SK-N-MC (cell line): Measurements from ENCODE around the gene SCAPER.

ENCODE experiments used
- DNase-seq: peaks from one replicate; pipeline ENCODE4 v3.0.0-alpha.2; 2011; ENCODE audit warnings: low read depth, low spot score
- H3K27ac ChIP-seq: fragments of 200-600 bp; sonication (generic); 2 replicates; pipeline ENCODE4 v1.5.1; 2016; ENCODE audit warnings: mixed run types
- H3K36me3 ChIP-seq: fragments of 200-600 bp; sonication (generic); 2 replicates; pipeline ENCODE4 v1.6.1; 2017; ENCODE audit warnings: antibody characterized with exemption, low read length, mixed read lengths; ENCODE audit not compliant: insufficient read depth
- H3K4me3 ChIP-seq: fragments of 200-600 bp; sonication (generic); 2 replicates; pipeline ENCODE4 v1.5.1; 2016
- H3K9ac ChIP-seq: fragments of 200-600 bp; sonication (generic); 2 replicates; pipeline ENCODE4 v1.8.0; 2017; ENCODE audit warnings: mixed run types, mixed read lengths; ENCODE audit not compliant: insufficient read length
- H3K9me3 ChIP-seq: fragments of 200-600 bp; sonication (generic); 2 replicates; pipeline ENCODE4 v1.6.1; 2017; ENCODE audit warnings: low read depth, mild to moderate bottlenecking, antibody characterized with exemption, low read length, moderate library complexity, mixed read lengths
- EZH2 ChIP-seq: fragments of 200-600 bp; sonication (generic); IDR thresholded peaks from one replicate; pipeline ENCODE4 v1.6.1; 2017; ENCODE audit warnings: antibody characterized with exemption
- FOXP2 ChIP-seq: optimal IDR thresholded peaks from 2 replicates; pipeline ENCODE3; 2011; ENCODE audit warnings: mild to moderate bottlenecking, moderate library complexity; ENCODE audit not compliant: insufficient read depth; ENCODE audit errors: extremely low read length, control extremely low read depth
- POLR2AphosphoS5 ChIP-seq: IDR thresholded peaks from 2 replicates; pipeline ENCODE4 v1.6.1; 2012; ENCODE audit warnings: mild to moderate bottlenecking, low read depth, low read length, borderline replicate concordance

The SCAPER gene

DNA sequence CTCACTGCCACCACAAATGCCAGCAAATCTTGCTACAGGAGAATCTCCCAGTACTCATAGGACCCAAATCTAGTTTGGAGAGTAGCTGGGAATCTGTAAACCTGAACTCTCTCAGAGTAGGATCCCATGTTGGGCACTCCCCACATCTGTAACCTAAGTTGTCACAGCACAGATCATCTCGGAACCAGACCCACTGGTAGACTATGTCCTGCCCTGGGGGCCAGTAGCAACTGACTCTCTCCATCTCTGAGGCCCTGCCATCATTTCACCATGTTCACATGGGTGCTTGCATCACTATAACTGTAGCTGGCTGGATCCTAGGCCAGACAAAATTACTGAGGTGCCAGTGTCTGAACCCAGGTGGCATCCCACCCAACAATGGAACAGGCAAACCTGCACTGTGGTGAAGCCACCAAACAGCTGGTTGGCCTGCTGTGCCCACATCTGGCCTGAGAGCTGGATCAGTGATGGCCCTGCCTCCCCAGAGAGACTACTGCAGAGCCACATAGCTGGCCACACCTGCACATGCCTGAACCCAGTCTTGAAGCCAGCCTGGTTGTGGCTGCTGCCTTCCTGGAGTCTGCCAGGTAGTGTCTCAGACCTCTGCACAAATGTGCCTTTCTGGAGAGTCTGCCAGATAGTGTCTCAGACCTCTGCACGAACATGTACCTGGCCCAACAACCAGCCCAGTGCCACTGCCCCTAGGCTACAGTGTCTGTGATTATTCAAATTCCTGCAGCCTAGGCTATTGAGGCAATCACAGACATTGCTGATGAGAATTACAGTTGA is 486.6 kb downstream of the SCAPER start:
- DNase-seq = no peak
- H3K36me3 ChIP-seq = no peaks in the 10 kb centered on the region
- no peak for TF ChIP-seq EZH2
- TF ChIP-seq FOXP2 = no peak
- no peak for TF ChIP-seq POLR2AphosphoS5
- no peaks in the 10 kb centered on the region for H3K9me3 ChIP-seq
- no peak overlapping the region for H3K27ac ChIP-seq
- H3K4me3 ChIP-seq = no peak overlapping the region
- no peak overlapping the region for H3K9ac ChIP-seq

DNA sequence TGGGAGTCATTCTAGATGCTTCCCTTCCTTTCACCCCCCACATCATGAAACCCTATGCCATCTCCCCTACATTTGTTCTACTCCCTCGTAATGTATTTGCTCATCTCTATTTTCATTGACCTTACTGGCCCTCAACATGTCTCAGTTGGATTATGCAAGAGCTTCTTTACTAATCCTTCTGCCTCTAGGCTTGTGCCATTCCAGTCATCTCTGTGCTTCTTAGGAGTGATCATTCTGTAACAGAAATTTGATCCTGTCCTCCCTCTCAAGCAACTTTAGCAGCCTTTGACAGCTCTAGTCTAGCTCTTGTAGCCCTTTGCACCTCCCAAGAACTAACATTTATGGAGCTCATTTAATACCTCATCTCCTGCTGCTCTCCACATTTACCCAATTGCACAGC is 503.9 kb downstream of the SCAPER start:
- no peak for TF ChIP-seq POLR2AphosphoS5
- Histone ChIP-seq H3K36me3 (no peaks in the 10 kb centered on the region), H3K9ac (no peak overlapping the region), H3K9me3 (no peaks in the 10 kb centered on the region), H3K4me3 (no peak overlapping the region), H3K27ac (no peak overlapping the region)
- no peak for DNase-seq

GRCh38 chr15:76398317-76399104 is 506.6 kb downstream of the SCAPER start:
- TF ChIP-seq POLR2AphosphoS5 (no peak), EZH2 (no peak), FOXP2 (no peak)
- no peak for DNase-seq
- no peak overlapping the region for H3K27ac ChIP-seq
- no peaks in the 10 kb centered on the region for H3K9me3 ChIP-seq
- no peak overlapping the region for H3K4me3 ChIP-seq
- H3K36me3 ChIP-seq = no peaks in the 10 kb centered on the region
- no peak overlapping the region for H3K9ac ChIP-seq

DNA sequence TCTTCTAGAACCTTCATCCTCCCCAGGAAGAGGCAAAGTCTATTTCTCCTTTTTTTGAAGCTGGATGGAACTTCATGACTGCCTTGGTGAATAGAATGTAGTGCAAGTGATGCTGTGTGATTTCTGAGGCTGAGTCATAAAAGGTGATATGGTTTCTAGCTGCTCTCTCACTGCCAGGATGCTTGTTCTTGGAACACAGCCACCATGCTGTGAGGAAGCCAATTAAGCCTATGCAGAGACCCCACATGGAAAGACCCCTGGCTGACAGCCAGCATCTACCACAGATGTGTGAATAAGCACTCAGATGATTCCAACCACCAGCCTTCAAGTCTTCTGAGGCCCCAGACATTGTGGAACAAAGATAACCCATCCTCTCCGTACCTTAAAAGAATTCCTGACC is 511.5 kb downstream of the SCAPER start:
- Histone ChIP-seq H3K9ac (no peak overlapping the region), H3K9me3 (no peaks in the 10 kb centered on the region), H3K36me3 (no peaks in the 10 kb centered on the region), H3K4me3 (no peak overlapping the region), H3K27ac (no peak overlapping the region)
- TF ChIP-seq EZH2 = no peak
- no peak for TF ChIP-seq POLR2AphosphoS5
- no peak for TF ChIP-seq FOXP2
- DNase-seq = no peak

DNA sequence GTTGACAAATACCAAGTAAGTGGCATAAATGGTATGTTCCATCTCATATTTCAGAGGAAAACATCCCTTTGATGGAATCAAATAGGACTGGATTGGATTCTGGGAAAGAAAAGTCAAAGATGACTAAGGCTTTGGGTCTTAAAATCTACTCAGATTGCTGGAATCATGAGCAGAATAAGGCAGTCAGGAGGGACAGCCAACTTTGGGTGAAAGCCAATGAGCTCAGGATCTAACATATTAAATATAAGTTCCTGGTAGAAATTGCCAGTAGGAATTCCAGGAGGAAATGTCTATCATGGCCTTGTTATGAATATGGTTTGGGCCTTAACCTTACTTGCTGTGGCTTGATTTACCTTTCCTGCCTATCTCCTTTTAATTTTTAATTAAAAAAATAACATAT is 513.3 kb downstream of the SCAPER start:
- H3K36me3 ChIP-seq = no peaks in the 10 kb centered on the region
- TF ChIP-seq FOXP2 (no peak), EZH2 (no peak), POLR2AphosphoS5 (no peak)
- no peak overlapping the region for H3K4me3 ChIP-seq
- H3K27ac ChIP-seq = no peak overlapping the region
- H3K9me3 ChIP-seq = no peaks in the 10 kb centered on the region
- DNase-seq = no peak
- no peak overlapping the region for H3K9ac ChIP-seq

GRCh38 chr15:76391309-76391708 is 513.8 kb downstream of the SCAPER start:
- Histone ChIP-seq H3K27ac (no peak overlapping the region), H3K9ac (no peak overlapping the region), H3K9me3 (no peaks in the 10 kb centered on the region), H3K4me3 (no peak overlapping the region), H3K36me3 (no peaks in the 10 kb centered on the region)
- DNase-seq = no peak
- no peak for TF ChIP-seq FOXP2
- TF ChIP-seq EZH2 = no peak
- TF ChIP-seq POLR2AphosphoS5 = no peak

DNA sequence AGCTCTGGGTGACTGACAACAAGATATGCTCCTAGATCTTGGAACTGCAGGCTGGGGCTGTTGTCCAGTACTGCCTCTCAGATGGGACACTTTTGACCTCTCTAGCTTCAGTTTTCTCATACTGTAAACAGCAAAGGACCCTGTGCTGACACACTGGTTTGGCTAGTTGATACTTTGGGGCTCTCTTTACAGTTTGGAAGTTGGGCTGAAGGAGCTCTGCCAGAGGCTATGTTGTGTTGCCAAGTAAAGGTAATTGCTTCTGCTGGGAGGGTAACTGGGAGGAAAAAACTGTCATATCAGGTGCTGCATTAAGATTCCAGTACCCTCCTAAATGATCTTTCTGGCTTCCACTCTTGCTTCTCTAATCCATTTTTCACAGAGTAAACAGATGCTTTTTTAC is 514.6 kb downstream of the SCAPER start:
- TF ChIP-seq EZH2 (no peak), POLR2AphosphoS5 (no peak), FOXP2 (no peak)
- Histone ChIP-seq H3K9ac (no peak overlapping the region), H3K9me3 (no peaks in the 10 kb centered on the region)

GRCh38 chr15:76386926-76387325 is 518.2 kb downstream of the SCAPER start:
- no peaks in the 10 kb centered on the region for H3K9me3 ChIP-seq
- no peak for DNase-seq
- H3K4me3 ChIP-seq = no peak overlapping the region
- H3K9ac ChIP-seq = no peak overlapping the region
- no peaks in the 10 kb centered on the region for H3K36me3 ChIP-seq
- TF ChIP-seq POLR2AphosphoS5 (no peak), EZH2 (no peak), FOXP2 (no peak)
- H3K27ac ChIP-seq = no peak overlapping the region

More for the DNA sequence above, 514.6 kb downstream of the SCAPER start:
- Histone ChIP-seq H3K27ac (no peak overlapping the region), H3K4me3 (no peak overlapping the region), H3K36me3 (no peaks in the 10 kb centered on the region)
- DNase-seq = no peak

- no peak overlapping the region for H3K4me3 ChIP-seq
- H3K27ac ChIP-seq = no peak overlapping the region
- no peak for DNase-seq
- H3K9me3 ChIP-seq = no peaks in the 10 kb centered on the region
- TF ChIP-seq FOXP2 (no peak), EZH2 (no peak), POLR2AphosphoS5 (no peak)
- H3K9ac ChIP-seq = no peak overlapping the region
- H3K36me3 ChIP-seq = no peaks in the 10 kb centered on the region
Measured at GRCh38 chr15:76386178-76386577, 519.0 kb downstream of the SCAPER start.

GRCh38 chr15:76384409-76384808 is 520.7 kb downstream of the SCAPER start:
- DNase-seq = no peak
- Histone ChIP-seq H3K4me3 (no peak overlapping the region), H3K9ac (no peak overlapping the region), H3K36me3 (no peaks in the 10 kb centered on the region), H3K27ac (no peak overlapping the region), H3K9me3 (no peaks in the 10 kb centered on the region)
- no peak for TF ChIP-seq FOXP2
- TF ChIP-seq POLR2AphosphoS5 = no peak
- no peak for TF ChIP-seq EZH2
